ENCODE data around the gene STK11.

DNA sequence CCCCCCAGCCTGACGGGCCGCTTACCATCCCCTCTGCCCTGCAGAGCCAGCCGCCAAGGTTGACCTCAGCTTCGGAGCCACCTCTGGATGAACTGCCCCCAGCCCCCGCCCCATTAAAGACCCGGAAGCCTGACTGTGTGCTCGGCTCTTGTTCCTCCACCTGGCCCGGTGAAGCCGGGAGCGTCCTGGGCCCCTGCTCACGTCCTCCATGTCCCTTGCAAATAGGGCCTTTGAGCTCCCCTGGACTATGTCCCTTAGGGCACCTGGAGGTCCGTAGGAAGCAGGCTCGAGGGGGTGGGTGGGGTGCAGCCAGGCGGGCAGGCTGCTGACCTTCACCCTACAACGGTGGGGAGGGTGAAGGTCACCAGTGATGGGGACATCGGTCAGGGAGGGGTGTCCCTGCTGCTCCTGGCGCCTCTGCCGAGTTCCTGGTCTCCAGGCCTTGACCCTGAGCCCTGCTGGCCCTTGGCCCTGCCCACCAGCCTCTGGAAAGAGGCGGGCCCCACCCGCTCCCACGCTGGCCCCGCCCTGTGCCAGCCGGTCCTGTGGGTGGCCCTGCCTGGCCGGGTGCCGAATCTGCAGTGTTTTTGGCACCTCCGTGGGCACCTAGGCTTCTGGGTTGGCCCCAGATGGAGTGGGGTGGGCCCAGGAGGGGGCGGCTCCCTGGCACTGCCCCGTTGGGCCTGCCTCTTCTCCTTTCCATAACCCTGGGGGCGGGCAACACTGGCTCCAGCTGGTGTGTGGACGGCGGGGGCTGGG, 39.3 kb downstream of the STK11 start:
- TF ChIP-seq POLR2A (IDR thresholded peaks at IDR 0.05) = no peak
- TF ChIP-seq, protein P1, sequence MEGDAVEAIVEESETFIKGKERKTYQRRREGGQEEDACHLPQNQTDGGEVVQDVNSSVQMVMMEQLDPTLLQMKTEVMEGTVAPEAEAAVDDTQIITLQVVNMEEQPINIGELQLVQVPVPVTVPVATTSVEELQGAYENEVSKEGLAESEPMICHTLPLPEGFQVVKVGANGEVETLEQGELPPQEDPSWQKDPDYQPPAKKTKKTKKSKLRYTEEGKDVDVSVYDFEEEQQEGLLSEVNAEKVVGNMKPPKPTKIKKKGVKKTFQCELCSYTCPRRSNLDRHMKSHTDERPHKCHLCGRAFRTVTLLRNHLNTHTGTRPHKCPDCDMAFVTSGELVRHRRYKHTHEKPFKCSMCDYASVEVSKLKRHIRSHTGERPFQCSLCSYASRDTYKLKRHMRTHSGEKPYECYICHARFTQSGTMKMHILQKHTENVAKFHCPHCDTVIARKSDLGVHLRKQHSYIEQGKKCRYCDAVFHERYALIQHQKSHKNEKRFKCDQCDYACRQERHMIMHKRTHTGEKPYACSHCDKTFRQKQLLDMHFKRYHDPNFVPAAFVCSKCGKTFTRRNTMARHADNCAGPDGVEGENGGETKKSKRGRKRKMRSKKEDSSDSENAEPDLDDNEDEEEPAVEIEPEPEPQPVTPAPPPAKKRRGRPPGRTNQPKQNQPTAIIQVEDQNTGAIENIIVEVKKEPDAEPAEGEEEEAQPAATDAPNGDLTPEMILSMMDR (IDR thresholded peaks at IDR 0.05) = no peak

Data from testis (tissue), 2 donors.